ENCODE data around the gene ZC3H12C. TPM values are rescaled to one million over a fixed set of nuclear protein-coding genes. Genes with fewer than 3 reads are reported as not detected.

The ZC3H12C gene
- total and polyA plus RNA-seq, 7 donors: 1.8 to 21.7 (median 16.4) TPM

DNA sequence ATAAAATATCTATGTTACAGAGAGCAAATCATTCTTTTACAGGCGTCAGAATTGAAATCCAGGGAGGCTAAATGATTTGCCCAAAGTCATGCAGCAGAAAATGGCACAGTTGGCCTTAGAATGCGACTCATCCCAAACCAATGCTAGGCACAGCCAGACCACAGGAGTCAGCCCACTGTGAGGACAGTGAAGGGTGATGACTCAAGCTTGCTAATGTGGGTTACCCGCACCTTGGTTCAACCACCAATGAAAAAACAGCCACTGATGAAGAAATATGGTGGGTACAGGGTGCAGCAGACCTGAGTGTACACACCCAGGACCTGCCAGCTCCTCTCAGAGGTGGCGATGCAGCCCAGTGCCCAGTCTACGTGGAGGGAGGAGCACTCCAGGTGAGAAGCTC is 89.7 kb downstream of the ZC3H12C start:
- DNase-seq: no peak
- Histone ChIP-seq H3K4me1 (no peaks in the 10 kb centered on the region), H3K4me3 (no peak overlapping the region), H3K9me3 (no peaks in the 10 kb centered on the region), H3K27me3 (no peaks in the 10 kb centered on the region), H3K27ac (no peak overlapping the region), H3K36me3 (no peaks in the 10 kb centered on the region)
- TF ChIP-seq EP300 (IDR thresholded peaks at IDR 0.05): no peak
- no peak for TF ChIP-seq POLR2AphosphoS5 (IDR thresholded peaks at IDR 0.05)
- 84 to 90% methylated on average over 5 of the region's 5 CpGs for WGBS, 2 donors
- intact Hi-C loops (cut with DNase I): no loop called here

DNA sequence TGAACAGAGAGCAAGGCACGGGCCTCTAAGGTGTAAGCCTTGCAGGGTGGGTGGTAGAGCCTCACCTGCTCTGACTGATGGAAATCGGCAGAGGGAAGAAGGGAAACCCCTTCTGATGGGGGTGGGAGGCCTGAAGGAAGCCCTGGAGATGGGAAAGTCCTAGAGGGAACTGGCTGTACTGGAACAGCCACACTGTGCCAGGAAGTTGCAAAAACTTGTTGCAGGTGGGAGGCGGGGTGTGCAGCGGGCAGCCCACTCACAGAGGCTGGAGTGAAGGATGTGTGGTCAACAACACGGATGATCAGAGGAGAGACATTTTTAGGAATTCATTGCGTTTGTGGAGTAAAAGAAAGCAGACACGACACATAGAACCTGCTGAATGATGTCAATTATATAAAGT is 91.3 kb downstream of the ZC3H12C start:
- no peaks in the 10 kb centered on the region for H3K36me3 ChIP-seq
- no peaks in the 10 kb centered on the region for H3K27me3 ChIP-seq
- H3K4me1 ChIP-seq: no peaks in the 10 kb centered on the region
- 84 to 88% methylated on average over 7 of the region's 7 CpGs for WGBS, 2 donors
- no peak overlapping the region for H3K4me3 ChIP-seq
- TF ChIP-seq POLR2AphosphoS5 (IDR thresholded peaks at IDR 0.05) (no peak), EP300 (IDR thresholded peaks at IDR 0.05) (no peak), POLR2A (IDR thresholded peaks at IDR 0.05) (no peak)
- TF ChIP-seq, protein P1, sequence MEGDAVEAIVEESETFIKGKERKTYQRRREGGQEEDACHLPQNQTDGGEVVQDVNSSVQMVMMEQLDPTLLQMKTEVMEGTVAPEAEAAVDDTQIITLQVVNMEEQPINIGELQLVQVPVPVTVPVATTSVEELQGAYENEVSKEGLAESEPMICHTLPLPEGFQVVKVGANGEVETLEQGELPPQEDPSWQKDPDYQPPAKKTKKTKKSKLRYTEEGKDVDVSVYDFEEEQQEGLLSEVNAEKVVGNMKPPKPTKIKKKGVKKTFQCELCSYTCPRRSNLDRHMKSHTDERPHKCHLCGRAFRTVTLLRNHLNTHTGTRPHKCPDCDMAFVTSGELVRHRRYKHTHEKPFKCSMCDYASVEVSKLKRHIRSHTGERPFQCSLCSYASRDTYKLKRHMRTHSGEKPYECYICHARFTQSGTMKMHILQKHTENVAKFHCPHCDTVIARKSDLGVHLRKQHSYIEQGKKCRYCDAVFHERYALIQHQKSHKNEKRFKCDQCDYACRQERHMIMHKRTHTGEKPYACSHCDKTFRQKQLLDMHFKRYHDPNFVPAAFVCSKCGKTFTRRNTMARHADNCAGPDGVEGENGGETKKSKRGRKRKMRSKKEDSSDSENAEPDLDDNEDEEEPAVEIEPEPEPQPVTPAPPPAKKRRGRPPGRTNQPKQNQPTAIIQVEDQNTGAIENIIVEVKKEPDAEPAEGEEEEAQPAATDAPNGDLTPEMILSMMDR (IDR thresholded peaks at IDR 0.05): no peak
- intact Hi-C loops (cut with DNase I): no loop called here
- no peak overlapping the region for H3K27ac ChIP-seq
- H3K9me3 ChIP-seq: no peaks in the 10 kb centered on the region
- no peak for DNase-seq

DNA sequence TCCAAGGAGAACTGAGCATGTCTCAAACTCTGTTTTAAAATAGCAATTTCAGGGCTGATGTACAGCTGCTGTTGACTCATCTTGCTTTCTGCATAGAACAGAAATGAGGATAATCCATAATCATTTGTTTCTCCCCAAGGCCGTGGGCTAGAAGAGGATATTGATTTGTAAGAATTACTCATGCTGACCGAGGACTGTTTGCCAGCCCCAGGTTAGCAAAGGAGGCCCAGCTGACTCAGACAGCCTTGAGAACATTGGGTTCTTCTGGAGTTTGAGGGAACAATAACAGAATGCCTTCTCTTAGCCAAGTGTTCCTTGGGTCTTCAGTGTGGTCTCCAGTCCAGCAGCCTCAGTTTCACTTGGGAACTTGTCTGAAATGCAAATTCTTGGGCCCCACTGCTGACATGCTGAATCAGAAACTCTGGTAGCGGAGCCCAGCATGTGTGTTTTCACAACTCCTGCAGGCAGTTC is 92.0 kb downstream of the ZC3H12C start:
- no peaks in the 10 kb centered on the region for H3K9me3 ChIP-seq
- intact Hi-C loops (cut with DNase I): no loop called here
- DNase-seq: no peak
- TF ChIP-seq EP300 (IDR thresholded peaks at IDR 0.05) (no peak), POLR2A (IDR thresholded peaks at IDR 0.05) (no peak), POLR2AphosphoS5 (IDR thresholded peaks at IDR 0.05) (no peak)
- TF ChIP-seq, protein P1 (IDR thresholded peaks at IDR 0.05): no peak
- H3K4me3 ChIP-seq: no peak overlapping the region
- 79 to 90% methylated on average over 3 of the region's 3 CpGs for WGBS, 2 donors
- no peaks in the 10 kb centered on the region for H3K4me1 ChIP-seq
- no peaks in the 10 kb centered on the region for H3K27me3 ChIP-seq
- no peaks in the 10 kb centered on the region for H3K36me3 ChIP-seq
- H3K27ac ChIP-seq: no peak overlapping the region

DNA sequence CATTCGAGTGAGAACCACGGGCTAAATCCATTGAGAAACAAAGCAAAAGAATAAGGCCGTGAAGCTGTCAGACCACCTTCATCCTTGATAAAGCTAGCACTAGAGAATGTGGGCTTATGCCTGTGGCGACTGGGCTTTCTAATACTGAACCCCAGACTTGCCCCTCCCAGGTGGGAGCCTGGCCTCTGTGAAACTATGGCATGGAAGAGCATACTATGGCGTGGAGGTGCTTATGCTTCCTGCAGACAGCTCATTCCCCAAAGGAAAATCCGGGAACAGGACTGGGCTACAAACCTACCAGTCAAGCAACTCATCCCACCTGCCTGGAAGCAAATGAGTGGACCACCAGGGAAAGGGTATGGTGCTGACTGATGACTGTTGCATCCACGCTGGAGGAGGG is 92.4 kb downstream of the ZC3H12C start:
- Histone ChIP-seq H3K9me3 (no peaks in the 10 kb centered on the region), H3K4me1 (no peaks in the 10 kb centered on the region), H3K36me3 (no peaks in the 10 kb centered on the region), H3K27ac (no peak overlapping the region), H3K27me3 (no peaks in the 10 kb centered on the region), H3K4me3 (no peak overlapping the region)
- WGBS, 2 donors: 85 to 90% methylated on average over 7 of the region's 7 CpGs
- no peak for TF ChIP-seq POLR2AphosphoS5 (IDR thresholded peaks at IDR 0.05)
- no peak for TF ChIP-seq EP300 (IDR thresholded peaks at IDR 0.05)
- TF ChIP-seq POLR2A (IDR thresholded peaks at IDR 0.05): no peak
- TF ChIP-seq, protein P1 (IDR thresholded peaks at IDR 0.05): no peak
- DNase-seq: no peak
- intact Hi-C loops (cut with DNase I): no loop called here

DNA sequence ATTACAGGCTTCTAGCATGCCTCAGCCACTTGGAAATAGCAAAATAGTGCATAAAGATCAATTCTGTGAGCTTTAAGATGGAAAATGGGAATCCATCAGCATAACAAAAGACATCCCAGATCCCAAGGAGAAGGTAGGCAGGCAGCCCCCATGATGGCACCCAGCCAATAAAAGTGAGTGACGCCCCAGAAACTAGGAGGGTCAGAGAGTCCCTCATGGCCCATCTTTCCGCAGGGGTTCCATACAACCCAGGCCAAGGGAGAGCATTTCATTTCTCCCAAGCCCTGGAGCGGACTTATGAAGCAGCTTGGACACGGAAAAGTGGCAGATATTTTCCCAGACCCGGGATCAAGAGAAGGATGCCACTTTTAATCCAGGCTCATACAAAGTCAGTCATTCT is 93.3 kb downstream of the ZC3H12C start:
- no peaks in the 10 kb centered on the region for H3K36me3 ChIP-seq
- WGBS, 2 donors: 93 to 96% methylated on average over 5 of the region's 5 CpGs
- H3K9me3 ChIP-seq: no peaks in the 10 kb centered on the region
- no peak overlapping the region for H3K27ac ChIP-seq
- H3K27me3 ChIP-seq: no peaks in the 10 kb centered on the region
- TF ChIP-seq POLR2AphosphoS5 (IDR thresholded peaks at IDR 0.05) (no peak), POLR2A (IDR thresholded peaks at IDR 0.05) (no peak), EP300 (IDR thresholded peaks at IDR 0.05) (no peak)
- TF ChIP-seq, protein P1 (IDR thresholded peaks at IDR 0.05): no peak
- H3K4me1 ChIP-seq: no peaks in the 10 kb centered on the region
- no peak for DNase-seq
- intact Hi-C loops (cut with DNase I): no loop called here
- H3K4me3 ChIP-seq: no peak overlapping the region
